ENCODE data around the gene APCDD1. TPM values are rescaled to one million over a fixed set of nuclear protein-coding genes. Genes with fewer than 3 reads are reported as not detected.
"Not testable (repeated sequence)": the region's sequence is repeated elsewhere in the genome, so short reads cannot be mapped to it uniquely, and the experiment has no call there.

The APCDD1 gene
- polyA plus RNA-seq, 1 donor from 2014 or later, result not detected

GRCh38 chr18:10526561-10526949 lies 72.1 kb downstream of the APCDD1 start:
- Mint-ChIP-seq H3K27ac (peak overlapping the region; percentile 95 to 98 (median 98)), H3K4me1 (peaks cover 36 to 50% (median 45%) of the 10 kb centered on the region in 3 donors), H3K27me3 (peaks cover 4% of the 10 kb centered on the region), H3K9me3 (no peaks in the 10 kb centered on the region), H3K36me3 (no peaks in the 10 kb centered on the region), H3K4me3 (peak overlapping the region; percentile 95 to 99 (median 97))

- H3K27ac Mint-ChIP-seq, result peak overlapping the region in 2 of 3 donors; percentile 5 to 10
- H3K4me1 Mint-ChIP-seq, result peaks cover 36 to 52% (median 50%) of the 10 kb centered on the region in 3 donors
- no peaks in the 10 kb centered on the region for H3K27me3 Mint-ChIP-seq
- H3K36me3 Mint-ChIP-seq, result no peaks in the 10 kb centered on the region
- H3K4me3 Mint-ChIP-seq, result peak overlapping the region in 2 of 4 donors; percentile 19 to 28
- H3K9me3 Mint-ChIP-seq, result no peaks in the 10 kb centered on the region
Measured at GRCh38 chr18:10528439-10528838, 74.0 kb downstream of the APCDD1 start.

GRCh38 chr18:10530002-10530401 lies 75.6 kb downstream of the APCDD1 start:
- Mint-ChIP-seq H3K36me3 (no peaks in the 10 kb centered on the region), H3K4me1 (peaks cover 32 to 46% (median 42%) of the 10 kb centered on the region in 3 donors), H3K27ac (peak overlapping the region in 2 of 3 donors; percentile 10 to 64), H3K27me3 (no peaks in the 10 kb centered on the region), H3K9me3 (no peaks in the 10 kb centered on the region), H3K4me3 (peak overlapping the region in 1 of 4 donors; percentile 6)

DNA sequence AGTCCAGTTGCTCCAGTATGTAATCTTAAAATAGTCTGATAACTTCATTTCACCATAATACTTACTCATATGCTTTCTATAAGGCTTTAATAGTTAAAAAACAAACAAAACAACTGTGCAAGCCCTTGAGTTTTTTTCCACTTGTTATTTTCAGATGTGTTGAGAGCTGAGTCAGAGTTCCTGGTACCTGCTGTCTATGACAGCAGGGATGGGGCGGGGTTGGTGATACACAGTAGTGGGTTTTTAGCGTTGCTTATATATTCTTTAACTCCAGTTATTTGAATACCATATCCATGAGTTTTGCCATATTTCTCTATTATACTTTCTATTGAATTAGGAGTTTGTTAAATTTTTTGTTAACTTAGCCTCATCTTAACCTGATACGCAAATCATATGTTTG lies 76.4 kb downstream of the APCDD1 start:
- Mint-ChIP-seq H3K27ac (peak overlapping the region in 1 of 3 donors; percentile 49), H3K4me1 (peaks cover 26 to 39% (median 33%) of the 10 kb centered on the region in 3 donors), H3K36me3 (no peaks in the 10 kb centered on the region), H3K4me3 (peak overlapping the region in 1 of 4 donors; percentile 6), H3K9me3 (no peaks in the 10 kb centered on the region), H3K27me3 (no peaks in the 10 kb centered on the region)

DNA sequence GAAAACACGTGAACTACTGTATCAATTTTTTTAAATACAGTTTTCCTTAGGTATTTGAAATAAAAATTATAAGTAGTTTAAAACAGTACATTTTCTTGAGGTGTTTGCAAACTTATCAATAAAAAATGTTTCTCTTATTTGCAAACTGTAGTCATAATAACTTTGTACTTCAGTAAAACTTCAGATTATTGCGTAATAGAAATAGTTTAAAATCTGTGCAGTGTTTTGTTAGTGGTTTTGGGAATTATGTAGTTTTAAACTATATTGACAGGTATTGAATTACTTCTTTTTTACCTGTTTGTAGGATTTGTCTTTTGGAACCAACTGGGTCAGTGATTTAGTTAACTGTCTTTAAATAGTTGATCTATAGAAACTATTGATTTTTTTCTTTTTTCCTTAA lies 78.7 kb downstream of the APCDD1 start:
- H3K9me3 Mint-ChIP-seq, result no peaks in the 10 kb centered on the region

GRCh38 chr18:10536280-10536679 lies 81.8 kb downstream of the APCDD1 start:
- peaks cover 4 to 5% (median 5%) of the 10 kb centered on the region in 3 donors for H3K4me1 Mint-ChIP-seq
- no peak overlapping the region for H3K27ac Mint-ChIP-seq
- H3K9me3 Mint-ChIP-seq, result peaks cover 0 to 2% (median 0%) of the 10 kb centered on the region in 3 donors
- H3K4me3 Mint-ChIP-seq, result no peak overlapping the region
- peaks cover 12% of the 10 kb centered on the region for H3K36me3 Mint-ChIP-seq
- no peaks in the 10 kb centered on the region for H3K27me3 Mint-ChIP-seq

More for the DNA sequence above, 78.7 kb downstream of the APCDD1 start:
- Mint-ChIP-seq H3K27me3 (no peaks in the 10 kb centered on the region), H3K36me3 (peaks cover 5% of the 10 kb centered on the region), H3K27ac (no peak overlapping the region), H3K4me1 (peaks cover 20 to 30% (median 25%) of the 10 kb centered on the region in 3 donors), H3K4me3 (no peak overlapping the region)

- H3K4me1 Mint-ChIP-seq, result peaks cover 4 to 5% (median 5%) of the 10 kb centered on the region in 3 donors
- peaks cover 0 to 2% (median 0%) of the 10 kb centered on the region in 3 donors for H3K9me3 Mint-ChIP-seq
- no peak overlapping the region for H3K4me3 Mint-ChIP-seq
- peak overlapping the region in 1 of 3 donors; percentile 57 for H3K27ac Mint-ChIP-seq
- no peaks in the 10 kb centered on the region for H3K27me3 Mint-ChIP-seq
- peaks cover 12% of the 10 kb centered on the region for H3K36me3 Mint-ChIP-seq
Measured at GRCh38 chr18:10537765-10538164, 83.3 kb downstream of the APCDD1 start.

DNA sequence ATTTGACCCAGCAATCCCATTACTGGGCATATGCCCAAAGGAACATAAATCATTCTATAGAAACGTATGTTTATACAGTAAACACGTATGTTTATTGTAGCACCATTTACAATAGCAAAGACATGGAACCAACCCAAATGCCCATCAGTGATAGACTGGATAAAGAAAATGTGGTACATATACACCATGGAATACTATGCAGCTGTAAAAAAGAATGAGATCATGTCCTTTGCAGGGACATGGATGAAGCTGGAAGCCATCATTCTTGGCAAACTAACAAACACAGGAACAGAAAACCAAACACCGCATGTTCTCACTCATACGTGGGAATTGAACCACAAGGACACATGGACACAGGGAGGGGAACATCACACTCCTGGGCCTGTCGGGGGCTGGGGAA lies 84.7 kb downstream of the APCDD1 start:
- H3K27ac Mint-ChIP-seq, H3K4me1 Mint-ChIP-seq, H3K27me3 Mint-ChIP-seq, H3K9me3 Mint-ChIP-seq, H3K4me3 Mint-ChIP-seq: not testable (repeated sequence)
- H3K36me3 Mint-ChIP-seq, result peaks cover 15% of the 10 kb centered on the region

Other genes with a start within 250 kb of the APCDD1 start
- 15.0 TPM for gene NAPG, start 71.4 kb downstream of the APCDD1 start, polyA plus RNA-seq